GM21529 (cell line): ENCODE results near the gene SLC22A24.
"Not testable (repeated sequence)": the region's sequence is repeated elsewhere in the genome, so short reads cannot be mapped to it uniquely, and the experiment has no call there.

Experiments used
- ATAC-seq: cut with Tn5 transposase; IDR thresholded peaks from one replicate; pipeline ENCODE4 v1.9.1; 2021; ENCODE audit not compliant: unreplicated experiment

Gene SLC22A24

GRCh38 chr11:63144121-63144520, at the start of gene SLC22A24:
Gene SLC22A24, minus strand, starts transcription at chr11:63144221. Its CDS starts 442 bp downstream, at chr11:63143779.
- no peak for ATAC-seq

GRCh38 chr11:63180536-63180935, 36.5 kb upstream of the SLC22A24 start:
- ATAC-seq: no peak

- no peak for ATAC-seq
Measured at GRCh38 chr11:63179432-63180041, 35.5 kb upstream of the SLC22A24 start.

- no peak for ATAC-seq
Measured at GRCh38 chr11:63177872-63178271, 33.9 kb upstream of the SLC22A24 start.

GRCh38 chr11:63165706-63166310, 21.8 kb upstream of the SLC22A24 start:
- ATAC-seq: no peak

GRCh38 chr11:63155794-63156193, 11.8 kb upstream of the SLC22A24 start:
- no peak for ATAC-seq

- no peak for ATAC-seq
Measured at GRCh38 chr11:63146581-63146980, 2.6 kb upstream of the SLC22A24 start.

GRCh38 chr11:63142459-63142858, 1.6 kb downstream of the SLC22A24 start:
- ATAC-seq: no peak

- no peak for ATAC-seq
Measured at GRCh38 chr11:63132985-63133775, 10.8 kb downstream of the SLC22A24 start.

GRCh38 chr11:63099555-63099954, 44.5 kb downstream of the SLC22A24 start:
- no peak for ATAC-seq

- no peak for ATAC-seq
Measured at GRCh38 chr11:63080682-63081081, 63.3 kb downstream of the SLC22A24 start.

GRCh38 chr11:63046203-63046602, 97.8 kb downstream of the SLC22A24 start:
- not testable (repeated sequence) for ATAC-seq

GRCh38 chr11:63042596-63042995, 101.4 kb downstream of the SLC22A24 start:
- ATAC-seq: no peak

- no peak for ATAC-seq
Measured at GRCh38 chr11:63032457-63032856, 111.6 kb downstream of the SLC22A24 start.
